Pancreas (tissue), 10 donors: ENCODE measurements around the gene AOAH. TPM values are rescaled to one million over a fixed set of nuclear protein-coding genes. Genes with fewer than 3 reads are reported as not detected.

ENCODE experiments used
- ATAC-seq, 4 donors: fragments of 200-7000 bp; cut with Tn5 transposase; one replicate each; pipeline versions ENCODE4 v1.8.0 to v1.9.1; 2020; ENCODE audit warnings: mild to moderate bottlenecking in 4 of 4, moderate library complexity in 4 of 4
- DNase-seq, 6 donors: peaks; one replicate each; pipeline ENCODE4 v3.0.0-alpha.2; 2020
- FAIRE-seq: peaks from 2 replicates; lab custom pipeline; 2012; peaks lifted over from hg19 to GRCh38; lab: Jason Lieb, UNC
- H3K27ac ChIP-seq, 4 donors: fragments of 200-600 bp; sonication (generic); 1 replicate in 3 of 4; 2 replicates in 1 of 4; pipeline versions ENCODE4 v1.5.0 to v1.8.0; 2020
- H3K27me3 ChIP-seq, 4 donors: fragments of 200-600 bp; one replicate each; pipeline ENCODE4 v1.8.0; 2021
- H3K36me3 ChIP-seq, 3 donors: fragments of 200-600 bp; sonication (generic) in 1 of 3; one replicate each; pipeline versions ENCODE4 v1.5.0 to v1.8.0; 2020 to 2021
- H3K4me1 ChIP-seq, 3 donors: fragments of 200-600 bp; one replicate each; pipeline ENCODE4 v1.8.0; 2021
- H3K4me3 ChIP-seq, 4 donors: fragments of 200-600 bp; sonication (generic) in 2 of 4; one replicate each; pipeline versions ENCODE4 v1.5.0 to v1.8.0; 2020 to 2021
- H3K9me3 ChIP-seq, 4 donors: fragments of 200-600 bp; one replicate each; pipeline ENCODE4 v1.8.0; 2021
- CTCF ChIP-seq, 4 donors: fragments of 200-600 bp; sonication (generic) in 3 of 4; IDR thresholded peaks; one replicate each; pipeline versions ENCODE4 v1.5.0 to v1.8.0; 2021; ENCODE audit warnings: antibody characterized with exemption in 4 of 4
- WGBS, 2 donors: extraction: QIAGEN DNeasy Blood & Tissue Kit; methylation state at CpG; one replicate each; pipeline ENCODE4 v1.1.7; 2013; 5-methylcytosine and 5-hydroxymethylcytosine counted together
- intact Hi-C, 3 donors: fragments of 100-400 bp; cut with DNase I; formaldehyde crosslinking; loops; one replicate each; pipeline versions ENCODE4 v1.11.1 to v1.14.2; 2022
- polyA plus RNA-seq, 2 donors: library from polyadenylated mRNA; stranded (reverse); fragments of 200-250 nt; gene quantifications; one replicate each; pipeline ENCODE4 v1.2.3, GENCODE V29; 2013
- total RNA-seq, 6 donors: library from RNA; stranded (reverse); fragmentation: NEBNext Ultra II Directional in 4 of 6; extraction: Animal tissue kit (Norgen Biotek cat#: 25700) in 4 of 6; gene quantifications; one replicate each; pipeline versions ENCODE4 v1.2.1 to v1.2.4, GENCODE V29; 2021 to 2023
- donor health status: healthy with polysubstance abuse.
- donor health status: DM: no; HTN: no; CAD: no; lungs with moderate emphysema.
- donor health status: DM: no; HTN: no; CAD: no.
- donor health status: control.
- donor health status: control.
- donor health status: Bipolar disorder and iron deficiency.
- donor health status: DM: yes; HTN: yes; CAD: no.
- donor health status: DM: no; HTN: no; CAD: no.
- donor health status: DM: no; HTN: no; CAD: no.
- donor health status: DM: yes; HTN: yes; CAD: no.

AOAH gene
- total and polyA plus RNA-seq, 8 donors, result 0.79 to 9.0 (median 2.1) TPM

- Histone ChIP-seq H3K4me3 (no peak overlapping the region), H3K4me1 (no peaks in the 10 kb centered on the region), H3K27me3 (no peaks in the 10 kb centered on the region), H3K27ac (no peak overlapping the region), H3K9me3 (no peaks in the 10 kb centered on the region), H3K36me3 (no peaks in the 10 kb centered on the region)
- no peak for TF ChIP-seq CTCF (IDR thresholded peaks at IDR 0.05)
- ATAC-seq, result no peak
- no peak for FAIRE-seq
- intact Hi-C loops, result no loop called here
- 85 to 86% methylated on average over 10 of the region's 10 CpGs for WGBS, 2 donors
- DNase-seq, result no peak
Observed at GRCh38 chr7:36522453-36523007, 201.8 kb downstream of the AOAH start.

DNA sequence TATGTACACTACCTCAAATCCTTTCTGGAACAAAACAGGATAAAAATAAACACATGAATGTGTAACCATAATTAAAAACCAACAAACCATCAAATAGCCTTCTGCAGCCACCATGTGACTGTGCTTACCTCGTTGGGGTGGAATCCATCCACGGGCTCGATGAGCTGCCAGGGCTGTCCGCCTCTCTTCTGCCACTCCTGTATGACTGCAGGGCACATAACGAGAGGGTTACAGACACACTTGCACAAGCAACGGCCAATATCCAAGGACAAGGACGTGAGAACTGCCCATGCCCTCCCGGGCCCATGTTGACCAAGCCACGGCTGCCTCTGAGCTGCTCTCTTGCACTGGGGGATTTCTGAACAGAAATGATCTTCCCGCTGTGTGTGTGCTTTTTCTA is 202.4 kb downstream of the AOAH start:
- H3K4me1 ChIP-seq, result no peaks in the 10 kb centered on the region
- DNase-seq (no peak), FAIRE-seq (no peak), ATAC-seq (no peak)
- no peak for TF ChIP-seq CTCF (IDR thresholded peaks at IDR 0.05)
- no peaks in the 10 kb centered on the region for H3K27me3 ChIP-seq
- intact Hi-C loops, result no loop called here
- 61 to 70% methylated on average over 10 of the region's 10 CpGs for WGBS, 2 donors
- H3K9me3 ChIP-seq, result no peaks in the 10 kb centered on the region
- H3K27ac ChIP-seq, result no peak overlapping the region
- no peak overlapping the region for H3K4me3 ChIP-seq
- no peaks in the 10 kb centered on the region for H3K36me3 ChIP-seq

DNA sequence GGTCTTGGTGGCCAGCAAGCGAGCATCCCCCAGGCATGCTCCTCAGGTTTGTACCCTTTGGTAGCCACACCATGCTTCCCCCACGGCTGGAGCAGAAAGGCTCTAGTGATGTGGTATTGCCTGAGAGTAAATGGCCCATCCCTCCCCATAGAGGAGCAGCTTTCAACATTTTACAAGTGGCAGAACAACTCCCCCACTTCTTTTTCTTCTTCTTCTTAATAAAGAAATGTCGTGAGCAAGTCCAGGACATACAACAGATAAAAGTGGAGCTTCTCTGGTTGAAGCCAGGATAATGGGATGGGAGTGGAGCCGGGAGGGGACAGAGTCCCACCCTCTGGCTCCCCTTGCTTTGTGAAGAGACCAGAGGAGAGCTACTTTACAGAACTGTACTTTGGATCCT is 203.2 kb downstream of the AOAH start:
- no peaks in the 10 kb centered on the region for H3K36me3 ChIP-seq
- FAIRE-seq (no peak), ATAC-seq (no peak), DNase-seq (no peak)
- no peak overlapping the region for H3K27ac ChIP-seq
- intact Hi-C loops, result no loop called here
- H3K4me1 ChIP-seq, result no peaks in the 10 kb centered on the region
- H3K4me3 ChIP-seq, result no peak overlapping the region
- no peaks in the 10 kb centered on the region for H3K27me3 ChIP-seq
- no peaks in the 10 kb centered on the region for H3K9me3 ChIP-seq
- 81 to 97% methylated on average over 4 of the region's 4 CpGs for WGBS, 2 donors
- TF ChIP-seq CTCF (IDR thresholded peaks at IDR 0.05), result no peak

- H3K27me3 ChIP-seq, result no peaks in the 10 kb centered on the region
- TF ChIP-seq CTCF (IDR thresholded peaks at IDR 0.05), result no peak
- H3K9me3 ChIP-seq, result no peaks in the 10 kb centered on the region
- no peak for FAIRE-seq
- no peak for ATAC-seq
- DNase-seq, result no peak
- H3K4me3 ChIP-seq, result no peak overlapping the region
- no peak overlapping the region for H3K27ac ChIP-seq
- intact Hi-C loops, result no loop called here
- H3K4me1 ChIP-seq, result no peaks in the 10 kb centered on the region
- 78 to 80% methylated on average over 3 of the region's 3 CpGs for WGBS, 2 donors
- no peaks in the 10 kb centered on the region for H3K36me3 ChIP-seq
Observed at GRCh38 chr7:36515847-36516246, 208.4 kb downstream of the AOAH start.

- Histone ChIP-seq H3K36me3 (no peaks in the 10 kb centered on the region), H3K9me3 (no peaks in the 10 kb centered on the region), H3K27me3 (no peaks in the 10 kb centered on the region), H3K27ac (no peak overlapping the region), H3K4me3 (no peak overlapping the region), H3K4me1 (no peaks in the 10 kb centered on the region)
- no peak for TF ChIP-seq CTCF (IDR thresholded peaks at IDR 0.05)
- DNase-seq (no peak), ATAC-seq (no peak), FAIRE-seq (no peak)
- 92% methylated on average over 10 of the region's 10 CpGs for WGBS, 2 donors
- intact Hi-C loops, result no loop called here
Observed at GRCh38 chr7:36514289-36515243, 209.7 kb downstream of the AOAH start.
